GM13976 (cell line): ENCODE measurements around the gene ZNF639.

Experiments
- DNase-seq: peaks from one replicate; pipeline ENCODE4 v3.0.0; 2012; ENCODE audit warnings: low spot score
- CTCF ChIP-seq: IDR thresholded peaks from 2 replicates; pipeline ENCODE4 v1.5.1; 2012; ENCODE audit warnings: borderline replicate concordance, mild to moderate bottlenecking; ENCODE audit not compliant: insufficient read depth; ENCODE audit errors: extremely low read depth, missing control alignments, control extremely low read depth
- in situ Hi-C: fragments of 300-500 bp; cut with MboI; formaldehyde crosslinking; loops from one replicate; pipeline ENCODE4 v1.12.0; 2022; ENCODE audit warnings: low sequenced_read_pairs, mixed read lengths, inconsistent platforms; ENCODE audit not compliant: unreplicated experiment

Gene ZNF639

GRCh38 chr3:179279837-179280236 lies 43.0 kb upstream of the ZNF639 start:
- DNase-seq = no peak
- no peak for TF ChIP-seq CTCF
- in situ Hi-C loops = no loop called here

- no peak for DNase-seq
- in situ Hi-C loops = no loop called here
- no peak for TF ChIP-seq CTCF
Observed at GRCh38 chr3:179281825-179282224, 41.0 kb upstream of the ZNF639 start.

GRCh38 chr3:179286331-179286730 lies 36.5 kb upstream of the ZNF639 start:
- no peak for DNase-seq
- TF ChIP-seq CTCF = no peak
- in situ Hi-C loops = no loop called here

GRCh38 chr3:179288845-179289244 lies 34.0 kb upstream of the ZNF639 start:
- TF ChIP-seq CTCF = no peak
- no peak for DNase-seq
- in situ Hi-C loops = no loop called here

GRCh38 chr3:179289295-179289694 lies 33.5 kb upstream of the ZNF639 start:
- TF ChIP-seq CTCF = no peak

GRCh38 chr3:179292450-179292849 lies 30.4 kb upstream of the ZNF639 start:
- TF ChIP-seq CTCF = no peak
- DNase-seq = no peak
- in situ Hi-C loops = no loop called here

More at GRCh38 chr3:179289295-179289694, 33.5 kb upstream of the ZNF639 start:
- no peak for DNase-seq
- in situ Hi-C loops = no loop called here
